Measurements from ENCODE around the gene ZBED2. TPM values are rescaled to one million over a fixed set of nuclear protein-coding genes. Genes with fewer than 3 reads are reported as not detected.

Gene ZBED2
- total RNA-seq, 1 experiment from 2014 or later: 19.0 TPM

DNA sequence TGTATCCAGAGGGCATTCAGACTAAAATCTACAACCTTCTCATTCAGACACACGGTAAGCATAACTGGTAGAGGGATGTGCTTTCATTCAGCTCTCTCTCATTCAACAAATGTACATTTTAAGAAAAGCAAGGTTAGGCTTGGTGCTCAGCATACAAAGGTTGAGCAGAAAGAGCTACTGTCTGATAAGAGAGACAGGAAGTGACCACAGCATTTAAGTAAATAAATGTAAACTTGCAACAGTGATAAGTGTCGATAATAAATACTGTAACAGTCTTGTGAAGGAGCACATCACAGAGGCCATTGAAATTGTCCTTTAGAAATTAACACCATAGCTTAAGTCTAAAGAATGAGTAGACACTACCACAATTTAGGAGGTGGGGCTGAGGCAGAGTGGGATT is 49.8 kb downstream of the ZBED2 start:
- POLR2A ChIA-PET: interaction anchor here (0.5 kb wide), 1 partner anchor 40 kb away, joined by 4 read pairs; no protein-coding TSS in a partner anchor
- Mint-ChIP-seq H3K36me3 (ENCODE audit: insufficient read depth, unreplicated experiment) (no peaks in the 10 kb centered on the region), H3K4me3 (ENCODE audit: unreplicated experiment) (no peak overlapping the region), H3K4me1 (ENCODE audit: insufficient read depth, unreplicated experiment) (no peaks in the 10 kb centered on the region), H3K27me3 (ENCODE audit: insufficient read depth, unreplicated experiment) (no peaks in the 10 kb centered on the region), H3K27ac (ENCODE audit: low read depth, unreplicated experiment) (no peak overlapping the region), H3K9me3 (ENCODE audit: unreplicated experiment) (no peaks in the 10 kb centered on the region)
- no peak for DNase-seq (ENCODE audit: unreplicated experiment)
- CTCF ChIA-PET: interaction anchor here (0.6 to 0.9 kb wide), 2 partner anchors 32 to 1341 kb away, joined by 3 read pairs; no protein-coding TSS in a partner anchor
- TF ChIP-seq, protein P1, sequence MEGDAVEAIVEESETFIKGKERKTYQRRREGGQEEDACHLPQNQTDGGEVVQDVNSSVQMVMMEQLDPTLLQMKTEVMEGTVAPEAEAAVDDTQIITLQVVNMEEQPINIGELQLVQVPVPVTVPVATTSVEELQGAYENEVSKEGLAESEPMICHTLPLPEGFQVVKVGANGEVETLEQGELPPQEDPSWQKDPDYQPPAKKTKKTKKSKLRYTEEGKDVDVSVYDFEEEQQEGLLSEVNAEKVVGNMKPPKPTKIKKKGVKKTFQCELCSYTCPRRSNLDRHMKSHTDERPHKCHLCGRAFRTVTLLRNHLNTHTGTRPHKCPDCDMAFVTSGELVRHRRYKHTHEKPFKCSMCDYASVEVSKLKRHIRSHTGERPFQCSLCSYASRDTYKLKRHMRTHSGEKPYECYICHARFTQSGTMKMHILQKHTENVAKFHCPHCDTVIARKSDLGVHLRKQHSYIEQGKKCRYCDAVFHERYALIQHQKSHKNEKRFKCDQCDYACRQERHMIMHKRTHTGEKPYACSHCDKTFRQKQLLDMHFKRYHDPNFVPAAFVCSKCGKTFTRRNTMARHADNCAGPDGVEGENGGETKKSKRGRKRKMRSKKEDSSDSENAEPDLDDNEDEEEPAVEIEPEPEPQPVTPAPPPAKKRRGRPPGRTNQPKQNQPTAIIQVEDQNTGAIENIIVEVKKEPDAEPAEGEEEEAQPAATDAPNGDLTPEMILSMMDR (IDR thresholded peaks at IDR 0.05; ENCODE audit: unreplicated experiment): no peak
- BruUV-seq (replicated peaks): no TSS peak
- intact Hi-C loops (cut with micrococcal nuclease): no loop called here

Other genes starting within 250 kb of the ZBED2 start
- gene CD96, start 53.1 kb downstream of the ZBED2 start, total RNA-seq (2022): 0.09 TPM in 1 of 2 replicates, not detected in the other
- 2.8 TPM in 2 replicates for gene PLCXD2, start 79.3 kb upstream of the ZBED2 start, total RNA-seq (2022)

All from MCF 10A (cell line).